Suppressor macrophage treated with lipopolysaccharide for 1 hour (primary cell): ENCODE measurements around the gene ARHGEF17.
A peak's percentile ranks its signal among the peaks of the same experiment; 100 is the strongest.

ENCODE experiments used
- DNase-seq, 3 donors: peaks; one replicate each; pipeline ENCODE4 v3.0.0-alpha.2; 2020 to 2022

ARHGEF17 gene

DNA sequence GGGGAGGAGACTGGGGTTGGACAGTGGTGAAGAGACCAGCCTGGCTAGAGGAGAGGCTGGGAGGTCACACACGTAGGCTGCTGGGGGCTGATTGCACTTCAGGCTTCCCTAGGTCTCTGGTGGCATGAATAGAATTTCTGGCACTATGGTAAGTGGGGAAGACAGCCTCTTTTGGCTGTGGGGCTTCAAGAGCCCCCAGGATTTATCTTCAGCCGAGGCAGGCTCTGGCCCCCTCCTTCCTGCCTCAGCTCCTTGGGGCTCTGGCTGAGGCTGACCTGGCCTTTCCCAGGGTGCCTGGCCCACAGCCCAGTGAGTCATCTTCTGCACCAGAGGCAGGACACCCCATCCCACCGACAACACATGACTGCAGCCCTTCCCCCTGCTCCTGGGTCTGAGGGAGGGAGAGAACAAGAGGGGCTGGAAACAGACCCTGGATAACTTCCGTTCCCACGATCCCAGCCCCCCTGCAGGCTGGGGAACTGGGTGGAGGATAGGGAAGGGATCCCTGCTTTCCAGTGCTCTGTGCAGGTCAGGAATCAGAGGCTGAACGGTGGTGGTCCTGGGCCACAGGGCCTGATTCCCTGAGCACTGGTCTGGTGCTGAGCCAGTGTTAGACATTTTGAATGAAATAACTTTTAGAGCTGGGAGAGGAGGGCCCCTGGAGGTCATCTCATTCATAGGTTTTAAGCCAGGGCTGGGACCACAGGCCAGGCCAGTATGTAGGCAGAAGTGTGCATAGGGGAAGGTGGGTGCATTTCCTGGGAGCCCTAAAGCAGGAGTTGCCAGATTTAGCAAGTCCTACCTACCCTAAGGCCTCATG is 26.5 kb downstream of the ARHGEF17 start:
- DNase-seq: peak; percentile 69 to 79 (median 73)

DNA sequence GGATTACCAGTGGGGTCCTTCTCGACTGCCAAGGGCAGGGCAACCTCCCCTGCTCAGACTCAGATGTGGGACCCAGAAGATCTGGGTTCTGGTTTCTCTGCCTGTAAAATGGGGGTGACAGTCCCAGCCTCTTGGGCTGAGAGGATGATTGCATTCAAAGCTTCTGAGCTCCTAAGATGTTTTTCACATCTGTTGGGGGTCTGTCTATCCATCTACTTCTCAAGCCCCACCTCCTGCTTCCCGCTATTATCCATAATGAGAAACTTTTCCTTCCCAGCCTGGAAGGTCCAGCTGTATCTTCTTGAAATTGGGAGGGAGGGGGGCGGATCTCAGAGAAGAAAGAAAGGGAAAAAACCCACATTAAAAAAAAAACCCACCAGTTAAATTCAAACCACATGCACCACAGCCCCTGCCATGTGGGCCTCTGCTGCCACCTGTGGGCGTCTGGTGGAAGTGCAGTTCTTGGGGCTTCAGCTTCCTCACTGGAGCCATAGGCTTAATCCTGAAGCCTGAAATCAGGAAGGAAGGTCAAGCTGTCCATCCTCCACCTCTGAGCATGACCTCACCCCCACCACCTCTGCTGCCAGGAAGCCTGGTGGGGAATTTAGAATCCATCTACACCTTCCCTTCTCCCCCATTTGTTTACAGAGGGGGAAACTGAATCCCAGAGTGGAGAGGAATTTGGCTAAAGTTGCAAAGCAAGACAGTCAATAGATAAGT is 27.3 kb downstream of the ARHGEF17 start:
- peak; percentile 85 to 90 (median 85) for DNase-seq

DNA sequence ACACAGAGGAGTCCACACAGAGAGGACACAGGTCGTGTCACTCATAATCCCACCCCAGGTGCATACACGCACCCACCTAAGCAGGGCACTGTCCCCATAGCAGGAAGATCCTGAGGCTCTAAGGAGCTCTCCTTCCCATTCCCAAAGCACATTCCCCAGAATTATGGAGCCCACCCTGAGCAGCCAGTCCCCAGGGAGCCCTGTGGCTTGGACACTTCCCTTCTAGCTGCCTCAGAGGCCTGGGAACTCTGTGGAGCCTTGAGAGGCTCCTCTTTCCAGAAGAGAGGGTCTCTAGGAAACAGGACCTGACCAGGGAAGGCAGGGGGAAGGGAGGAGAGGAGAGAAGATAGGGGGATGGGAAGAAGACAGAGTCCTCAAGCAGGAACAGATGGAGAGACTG is 29.8 kb downstream of the ARHGEF17 start:
- DNase-seq: no peak

DNA sequence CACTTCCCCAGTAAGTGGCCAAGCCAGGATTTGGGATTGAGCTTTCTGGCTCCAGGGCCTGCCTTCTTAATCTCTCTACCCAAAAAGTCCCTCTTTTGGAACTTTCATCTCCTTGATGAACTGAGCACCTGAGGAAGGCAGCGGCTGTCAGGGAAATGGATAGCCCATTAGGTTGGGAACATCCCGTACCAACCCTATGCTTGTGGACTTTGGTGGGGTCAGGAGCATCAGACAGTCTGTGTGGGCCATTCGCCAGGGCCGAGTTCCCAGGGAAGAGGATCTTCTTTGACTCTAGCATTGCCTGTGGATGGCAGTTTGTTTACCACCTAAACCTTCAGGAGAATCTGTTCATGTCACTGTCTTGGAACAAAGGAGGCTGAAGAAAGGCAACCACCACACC is 30.2 kb downstream of the ARHGEF17 start:
- no peak for DNase-seq

DNA sequence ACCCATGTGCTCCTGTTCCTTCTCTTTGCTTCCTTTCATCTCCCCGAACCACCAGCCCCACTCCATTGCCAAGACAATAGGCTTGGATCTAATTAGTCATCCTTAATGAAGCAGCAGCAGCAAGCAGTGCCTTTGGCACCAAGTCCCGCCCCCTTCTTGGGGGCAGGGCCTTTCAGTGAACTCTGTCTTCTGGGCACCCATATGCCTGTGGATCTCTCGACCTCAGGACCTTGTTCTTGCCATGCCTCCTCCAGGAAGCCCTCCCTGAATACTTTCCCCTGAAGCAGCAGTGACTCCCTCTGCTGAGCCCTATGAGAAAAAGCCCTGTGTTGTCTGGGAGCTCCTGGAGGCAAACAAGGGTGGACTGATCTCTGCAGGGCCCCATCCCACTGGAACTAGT is 32.1 kb downstream of the ARHGEF17 start:
- DNase-seq: no peak

DNA sequence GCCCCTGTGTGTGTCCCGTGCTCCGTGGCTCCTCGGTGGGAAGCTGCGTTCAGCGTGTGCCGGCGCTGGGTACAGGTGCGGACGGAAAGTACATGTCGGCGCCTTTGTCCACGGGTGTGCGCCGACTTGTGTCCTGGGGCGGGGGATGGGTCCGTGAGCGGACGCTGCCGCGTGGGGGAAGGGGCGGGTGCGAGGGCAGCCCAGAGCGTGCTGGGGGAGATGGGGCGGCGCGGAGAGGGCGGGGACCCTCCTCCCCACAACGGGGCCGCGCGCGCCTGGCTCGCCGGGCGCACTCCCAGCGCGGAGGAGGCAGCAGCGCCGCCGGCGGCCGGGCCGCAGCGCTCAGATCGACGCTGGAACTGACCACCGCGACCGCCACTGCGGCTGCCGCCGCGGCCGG is 34.6 kb downstream of the ARHGEF17 start:
- DNase-seq: no peak

DNA sequence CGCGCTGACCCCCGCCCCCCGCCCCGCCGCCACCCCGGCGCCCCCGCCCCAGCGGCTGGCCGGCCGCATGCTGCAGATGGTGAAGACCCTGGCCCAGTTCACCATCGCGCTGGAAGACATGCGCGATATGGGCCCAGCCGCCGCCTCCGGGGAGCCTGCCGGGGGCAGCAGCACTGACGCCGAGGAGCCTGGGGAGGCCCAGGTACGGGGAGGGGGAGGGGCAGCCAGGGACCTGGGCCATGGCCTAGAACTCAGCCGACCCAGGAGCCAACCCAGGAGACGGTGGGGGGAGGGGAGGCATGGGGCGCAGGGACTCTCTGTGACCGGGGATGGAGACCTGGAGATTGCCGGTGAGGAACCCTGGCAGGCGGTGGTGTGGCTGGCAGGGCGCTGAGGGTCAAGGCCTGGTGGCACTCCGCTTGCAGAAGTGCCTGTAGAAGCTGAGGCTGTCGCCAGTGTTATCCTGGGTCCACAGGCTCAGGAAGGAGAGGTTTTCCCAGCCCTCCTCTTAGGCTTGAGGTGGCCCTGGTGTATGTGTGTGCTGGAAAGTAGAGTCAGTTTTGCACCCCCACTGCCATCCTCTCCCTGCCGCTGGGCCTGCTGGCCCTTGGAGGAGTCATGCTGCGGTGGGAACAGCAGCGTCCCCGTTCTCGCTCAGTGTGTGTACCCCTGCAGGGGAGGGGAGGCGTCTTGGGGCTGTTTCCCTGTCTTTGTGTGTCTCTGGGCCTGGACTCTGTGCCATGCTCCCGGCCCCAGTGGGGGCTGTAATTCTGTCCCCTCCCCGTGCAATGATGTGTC is 35.2 kb downstream of the ARHGEF17 start:
- DNase-seq: no peak

DNA sequence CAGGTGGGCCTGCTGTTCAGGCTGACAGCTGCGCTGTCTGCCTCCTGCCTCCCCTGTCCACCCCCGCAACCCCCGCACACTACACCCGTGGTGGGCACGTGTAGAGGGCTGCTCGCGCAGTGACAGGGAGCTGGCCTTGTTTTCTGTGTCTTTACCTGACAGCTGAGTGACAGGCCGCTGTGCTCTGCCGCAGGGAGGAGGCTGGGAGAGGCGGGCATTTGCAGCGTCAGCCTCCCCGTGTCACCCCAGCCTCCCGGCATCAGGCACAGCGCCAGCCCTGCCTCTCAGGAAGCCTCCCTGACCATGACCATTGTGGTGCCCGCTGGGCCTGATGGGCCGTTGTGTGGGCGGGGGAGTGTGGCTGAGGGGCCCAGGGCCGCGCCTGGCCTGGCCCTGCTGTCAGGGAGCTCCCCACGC is 36.1 kb downstream of the ARHGEF17 start:
- no peak for DNase-seq

DNA sequence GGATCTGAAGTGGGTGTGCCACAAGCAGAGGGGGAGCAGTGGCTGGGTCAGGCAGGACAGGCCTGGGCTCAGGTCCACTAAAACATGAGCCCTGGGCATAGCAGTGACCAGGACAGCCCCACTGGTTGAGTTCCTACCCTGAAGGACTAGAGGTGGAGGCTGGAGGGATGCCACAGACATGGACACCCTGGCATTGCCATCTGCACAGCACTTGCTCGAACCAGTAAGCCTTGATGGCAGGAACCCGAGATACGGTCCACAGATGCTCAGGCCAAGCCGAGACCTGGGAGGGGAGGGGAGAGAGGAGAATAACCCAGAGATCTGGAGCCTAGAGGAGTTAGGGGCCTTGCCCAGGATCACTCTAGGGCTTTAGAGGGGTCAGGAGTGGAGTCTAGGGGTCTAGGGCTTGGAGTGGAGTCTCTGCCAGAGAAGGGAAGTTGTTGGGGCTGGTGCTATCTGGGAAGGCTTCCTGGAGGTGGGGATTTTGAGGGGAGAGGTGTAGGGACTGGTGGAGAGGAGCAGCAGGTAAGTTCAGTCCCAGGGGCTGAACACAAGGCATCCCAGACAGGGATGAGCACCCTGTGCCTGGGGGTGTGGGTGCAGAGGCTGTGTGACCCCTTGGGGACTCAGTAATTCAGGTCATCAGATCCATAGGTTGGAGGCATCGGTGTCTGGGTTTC is 37.5 kb downstream of the ARHGEF17 start:
- no peak for DNase-seq

DNA sequence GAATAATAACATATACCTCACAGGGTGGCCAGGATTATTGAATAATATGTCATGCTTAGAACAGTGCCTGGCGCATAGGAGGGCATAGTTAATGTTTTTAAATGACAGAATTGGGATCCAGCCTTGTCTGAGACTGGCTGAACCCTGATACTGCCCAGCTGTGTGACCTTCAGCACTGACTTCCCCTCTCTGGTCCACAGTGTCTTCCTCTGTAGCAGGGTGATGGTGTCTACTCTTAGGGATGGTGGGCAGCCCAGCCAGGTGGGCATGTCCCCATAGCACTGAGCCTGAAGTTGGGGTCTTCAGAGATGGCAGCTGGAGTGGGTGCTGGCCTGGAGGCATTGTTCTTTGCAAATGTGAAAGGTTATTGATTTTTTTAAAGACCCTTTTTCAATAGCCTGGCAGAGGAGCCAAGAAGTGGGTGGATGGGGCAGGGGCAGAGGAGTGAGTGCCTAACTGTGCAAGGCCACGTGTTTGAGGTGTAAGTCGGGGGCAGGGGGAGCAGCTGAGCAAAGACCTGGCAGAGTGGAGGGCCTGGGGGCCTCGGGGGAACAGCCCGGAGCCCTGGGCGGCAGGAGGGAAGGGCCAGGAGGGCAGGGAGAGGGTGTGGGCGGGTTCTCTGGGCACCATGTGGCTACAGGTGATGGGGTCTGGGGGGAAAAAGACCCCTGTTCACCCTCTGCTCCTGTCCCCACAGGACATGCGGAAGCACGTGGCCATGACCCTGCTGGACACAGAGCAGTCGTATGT is 38.3 kb downstream of the ARHGEF17 start:
- no peak for DNase-seq

DNA sequence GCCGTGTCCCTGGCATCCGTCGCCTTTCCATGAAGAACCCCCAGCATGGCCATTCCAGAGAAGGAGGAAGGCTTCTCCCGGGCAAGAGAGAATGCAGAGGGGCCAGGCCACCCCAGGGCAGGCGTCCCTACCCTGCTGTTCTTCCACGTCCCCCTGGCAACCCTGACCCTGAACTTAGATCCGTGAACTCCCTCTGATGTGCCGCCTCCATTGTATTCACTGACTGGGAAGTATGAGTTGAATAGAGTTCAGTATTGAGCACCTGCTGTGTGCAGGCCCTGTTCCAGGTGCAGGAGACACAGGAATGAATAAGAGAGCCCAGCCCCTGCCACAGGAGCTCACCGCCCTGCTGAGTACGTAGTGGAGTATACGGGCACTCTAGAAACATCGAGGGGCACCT is 39.0 kb downstream of the ARHGEF17 start:
- no peak for DNase-seq

DNA sequence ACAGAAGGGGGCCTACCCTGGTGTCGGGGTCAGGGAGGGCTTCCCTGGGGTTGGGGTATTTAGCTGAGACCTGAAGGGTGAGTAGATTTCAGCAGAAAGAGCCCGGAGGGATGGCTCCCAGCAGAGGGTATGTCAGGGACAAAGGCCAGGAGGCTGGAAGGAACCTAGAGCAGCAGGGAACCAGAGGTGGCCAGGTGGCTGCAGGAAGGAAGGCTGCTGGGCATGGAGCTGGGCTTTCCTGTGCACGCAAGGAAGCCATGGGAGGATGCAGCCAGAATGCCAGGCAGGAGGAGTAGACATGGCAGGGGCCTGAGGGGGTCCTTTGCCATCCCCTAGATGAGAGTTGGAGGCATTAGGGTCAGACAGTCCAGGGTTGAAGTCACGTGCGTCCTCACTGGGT is 40.8 kb downstream of the ARHGEF17 start:
- DNase-seq: no peak

DNA sequence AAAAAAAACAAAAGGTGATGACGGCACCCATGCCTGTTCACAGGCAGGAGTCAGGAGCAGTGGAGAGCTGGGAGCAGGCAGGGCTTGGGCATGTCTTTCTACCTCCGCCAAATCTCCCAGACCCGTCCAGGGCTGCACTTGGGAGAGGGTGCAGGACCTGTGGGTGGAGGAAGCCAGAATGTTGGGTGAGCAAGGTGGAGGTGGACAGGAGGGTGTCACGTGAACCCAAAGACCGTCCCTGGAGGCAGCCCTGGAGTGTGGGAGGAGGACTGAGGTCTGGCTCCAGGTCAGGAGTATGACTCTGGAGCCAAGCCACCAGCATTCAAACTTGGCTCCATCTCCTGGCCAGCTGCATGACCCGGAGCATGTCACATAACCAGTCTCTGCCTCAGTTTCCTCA is 41.6 kb downstream of the ARHGEF17 start:
- DNase-seq: no peak

DNA sequence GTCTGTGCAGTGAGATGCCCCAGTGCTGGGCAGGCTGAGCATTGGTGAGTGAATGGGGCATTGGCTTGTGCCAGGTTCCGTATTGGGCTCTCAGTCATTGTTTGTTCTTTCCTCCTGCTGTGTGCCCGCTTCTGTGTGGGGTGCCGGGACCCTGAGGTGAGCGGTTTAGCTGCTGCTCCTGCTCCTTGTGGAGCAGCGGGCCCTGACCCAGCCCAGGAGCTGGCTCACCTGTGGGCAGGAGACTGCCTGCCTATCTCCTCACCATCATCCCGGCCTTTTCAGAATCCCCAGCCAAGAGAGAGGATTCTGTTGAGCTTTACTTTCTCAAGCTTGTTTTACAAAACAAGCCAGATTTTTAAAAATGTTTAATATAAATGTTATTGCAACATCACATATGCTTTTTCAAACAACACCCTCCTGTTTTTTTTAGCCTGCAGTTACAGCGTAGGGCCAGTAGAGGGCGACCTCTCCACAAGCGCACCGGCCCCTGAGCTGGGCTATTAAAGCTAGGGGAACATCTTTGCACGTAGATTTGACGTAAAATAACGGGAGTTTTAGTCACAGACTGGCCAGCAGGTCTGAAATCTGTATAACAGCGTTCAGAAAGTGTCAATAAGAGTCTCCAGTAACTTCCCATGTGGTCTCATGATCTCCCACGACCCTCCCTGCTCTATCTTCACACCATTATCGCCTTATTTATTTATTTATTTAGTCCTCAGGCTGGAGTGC is 43.0 kb downstream of the ARHGEF17 start:
- DNase-seq: peak; percentile 78 to 85 (median 80)

DNA sequence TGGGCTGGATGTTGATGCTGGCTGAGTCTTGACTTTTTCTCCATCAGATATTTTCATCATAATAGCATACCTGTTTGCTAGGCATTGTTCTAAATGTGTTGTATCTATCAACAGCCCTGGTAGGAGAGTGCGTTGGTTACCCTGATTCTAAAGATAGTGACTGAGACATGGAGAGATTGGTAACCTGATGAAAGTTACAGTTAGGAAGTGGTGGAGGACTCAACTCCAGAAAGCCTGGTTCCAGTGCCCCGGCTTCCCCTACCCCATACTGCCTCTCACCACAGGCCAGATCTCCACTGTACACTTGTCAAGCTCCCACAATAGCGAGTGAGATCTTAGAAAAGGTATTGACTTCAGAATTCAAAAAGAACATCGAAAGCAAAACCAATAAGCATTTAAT is 45.3 kb downstream of the ARHGEF17 start:
- no peak for DNase-seq

DNA sequence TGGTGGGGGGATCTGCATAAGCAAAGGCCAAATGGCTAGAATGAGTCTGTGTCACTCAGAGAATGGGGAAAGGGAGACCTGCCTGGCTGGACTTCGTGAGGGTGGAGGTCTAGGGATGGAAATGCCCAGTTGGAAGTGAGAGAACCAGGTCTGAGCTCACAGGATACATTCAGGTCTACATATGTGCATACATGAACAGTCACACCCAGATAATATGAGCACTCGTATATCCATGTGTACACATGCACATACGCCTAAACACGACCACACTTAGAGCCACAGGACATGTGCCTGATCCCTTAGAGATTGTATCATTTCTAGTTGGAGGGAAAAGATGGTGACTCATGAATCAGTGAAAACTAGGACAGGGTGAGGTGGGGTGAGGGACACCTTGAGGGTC is 47.0 kb downstream of the ARHGEF17 start:
- DNase-seq: no peak

DNA sequence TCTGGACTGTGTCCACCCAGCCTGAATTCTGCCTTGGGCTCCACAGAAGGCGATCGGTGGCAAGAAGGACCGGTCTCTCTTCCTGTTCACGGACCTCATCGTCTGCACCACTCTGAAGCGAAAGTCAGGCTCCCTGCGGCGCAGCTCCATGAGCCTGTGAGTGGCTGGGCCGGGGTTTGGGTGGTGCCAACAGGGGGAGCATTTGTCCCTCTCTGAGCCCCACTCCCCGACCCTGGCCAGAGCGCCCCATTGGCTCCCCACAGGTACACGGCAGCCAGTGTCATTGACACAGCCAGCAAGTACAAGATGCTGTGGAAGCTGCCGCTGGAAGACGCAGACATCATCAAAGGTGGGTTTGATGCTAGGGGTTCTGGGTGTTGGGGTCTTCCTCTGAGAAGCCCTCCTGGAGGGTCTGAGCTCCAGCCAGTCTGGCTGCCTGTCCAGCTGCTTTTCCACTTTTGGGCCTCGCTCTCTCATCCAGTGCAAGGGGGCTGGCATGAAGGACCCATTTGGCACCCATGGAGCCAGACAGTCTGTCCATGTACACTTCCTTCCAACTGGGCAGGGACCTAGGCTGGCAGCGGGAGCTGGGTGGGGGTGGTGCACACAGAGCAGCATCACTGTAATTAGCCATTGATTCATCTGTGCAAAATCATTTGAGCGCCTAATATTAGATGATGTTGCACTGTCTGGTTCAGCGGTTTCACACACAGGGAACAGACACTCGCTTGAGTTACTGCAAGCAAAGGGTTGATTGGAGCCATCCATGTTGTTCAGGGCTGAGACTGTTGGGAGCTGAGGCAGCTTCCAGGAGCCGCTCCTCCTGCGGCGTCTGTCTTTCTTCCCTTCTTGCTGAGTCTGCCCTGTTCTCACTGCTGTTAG is 49.1 kb downstream of the ARHGEF17 start:
- DNase-seq: no peak

DNA sequence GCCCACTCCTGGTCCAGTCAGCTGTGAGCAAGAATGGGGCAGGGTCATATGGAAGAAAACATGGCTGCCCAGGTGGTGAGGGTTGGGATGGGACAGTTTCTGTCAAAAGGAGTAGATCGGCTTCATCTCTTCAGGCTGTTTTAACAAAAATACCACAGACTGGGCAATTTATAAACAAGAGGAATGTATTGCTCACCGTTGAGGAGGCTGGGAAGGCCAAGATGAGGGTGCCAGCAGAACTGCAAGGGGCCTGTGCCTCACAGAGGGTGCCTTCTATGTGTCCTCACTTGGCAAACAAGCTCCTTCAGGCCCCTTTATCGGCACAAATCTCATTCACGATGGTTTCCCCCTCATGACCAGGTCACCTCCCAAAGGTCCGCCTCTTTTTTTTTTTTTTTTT is 50.0 kb downstream of the ARHGEF17 start:
- no peak for DNase-seq

DNA sequence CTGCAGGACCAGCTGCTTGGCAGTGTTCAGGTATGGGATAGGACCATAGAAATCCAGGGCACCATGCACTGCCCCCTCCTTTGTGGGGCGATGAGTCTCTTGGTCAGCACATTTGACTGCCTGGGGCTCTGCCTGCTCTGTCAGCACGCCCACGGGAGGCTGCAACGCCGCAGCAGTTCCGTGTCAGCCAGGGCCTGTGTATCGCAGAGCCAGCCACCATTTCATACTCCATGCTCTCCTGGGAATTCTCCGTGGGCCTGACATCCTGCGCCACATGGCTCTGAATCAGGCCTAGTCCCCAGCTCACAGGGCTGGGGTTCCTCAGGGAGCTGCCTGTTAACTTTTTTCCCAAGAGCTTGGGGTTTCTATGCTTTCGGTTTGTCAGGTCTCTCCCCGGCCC is 51.3 kb downstream of the ARHGEF17 start:
- peak; percentile 35 to 56 (median 44) for DNase-seq
